Raji (cell line): ENCODE results near the gene SLCO2A1.

Experiments
- POLR2A ChIP-seq: IDR thresholded peaks from 2 replicates; pipeline ENCODE4 v1.6.1; 2011; ENCODE audit warnings: low read depth, low read length, control low read depth; ENCODE audit not compliant: insufficient read depth

The SLCO2A1 gene

GRCh38 chr3:133934996-133935842 is 94.5 kb downstream of the SLCO2A1 start:
- no peak for TF ChIP-seq POLR2A

GRCh38 chr3:133934073-133934970 is 95.4 kb downstream of the SLCO2A1 start:
- TF ChIP-seq POLR2A, result no peak

GRCh38 chr3:133933097-133934024 is 96.4 kb downstream of the SLCO2A1 start:
- no peak for TF ChIP-seq POLR2A

- TF ChIP-seq POLR2A, result no peak
These were observed 97.7 kb downstream of the SLCO2A1 start for GRCh38 chr3:133932009-133932408.

- no peak for TF ChIP-seq POLR2A
These were observed 98.6 kb downstream of the SLCO2A1 start for GRCh38 chr3:133931084-133931483.

- no peak for TF ChIP-seq POLR2A
These were observed 99.3 kb downstream of the SLCO2A1 start for GRCh38 chr3:133930341-133930933.

- no peak for TF ChIP-seq POLR2A
These were observed 100.7 kb downstream of the SLCO2A1 start for GRCh38 chr3:133928903-133929607.

- no peak for TF ChIP-seq POLR2A
These were observed 101.4 kb downstream of the SLCO2A1 start for GRCh38 chr3:133928136-133928893.

GRCh38 chr3:133927540-133928066 is 102.1 kb downstream of the SLCO2A1 start:
- no peak for TF ChIP-seq POLR2A

GRCh38 chr3:133926736-133927539 is 102.8 kb downstream of the SLCO2A1 start:
- TF ChIP-seq POLR2A, result no peak

- TF ChIP-seq POLR2A, result no peak
These were observed 103.6 kb downstream of the SLCO2A1 start for GRCh38 chr3:133925960-133926735.
